K562 (cell line): ENCODE results near the gene SPOCK3. TPM values are rescaled to one million over a fixed set of nuclear protein-coding genes. Genes with fewer than 3 reads are reported as not detected.

Source experiments
- ATAC-seq: fragments of 200-7000 bp; cut with Tn5 transposase; 3 replicates; pipeline ENCODE4 v1.9.1; 2020; ENCODE audit warnings: moderate library complexity
- BruUV-seq: library from RNA; stranded (reverse); fragments of 400-500 nt; replicated peaks from 2 replicates; lab custom pipeline; 2021; lab: Mats Ljungman, UMichigan
- CTCF ChIA-PET: fragments of 300-600 bp; formaldehyde crosslinking; extraction: SDS; loops from one replicate; lab custom pipeline; 2021; ENCODE audit warnings: low intra/inter-chr PET ratio; lab: Yijun Ruan, JAX
- POLR2A ChIA-PET: fragments of 300-600, 350-650 bp; sonication (Branson Sonifier 250); formaldehyde crosslinking; extraction: SDS; loops from one replicate; lab custom pipeline; 2021; ENCODE audit warnings: antibody characterized with exemption, inconsistent platforms; lab: Yijun Ruan, JAX
- DNase-seq, 4 experiments: peaks; one replicate each; pipeline versions ENCODE4 v3.0.0 to v3.0.0-alpha.2; 2011 to 2018; ENCODE audit warnings: low spot score in 3 of 4, mixed read lengths in 3 of 4; ENCODE audit errors: extremely low read depth in 1 of 4
- FAIRE-seq: peaks from 2 replicates; lab custom pipeline; 2011; peaks lifted over from hg19 to GRCh38; lab: Jason Lieb, UNC
- H2AFZ ChIP-seq: 2 replicates; pipeline ENCODE4 v1.6.0; 2011; ENCODE audit warnings: low read depth, low read length, control low read depth, inconsistent platforms
- H3K27ac ChIP-seq: fragments of 200-600 bp; 3 replicates; pipeline ENCODE4 v1.8.0; 2011; ENCODE audit warnings: low read depth, mild to moderate bottlenecking, control low read depth, inconsistent platforms, low read length, moderate library complexity, mixed read lengths; ENCODE audit errors: extremely low read depth
- H3K27me3 ChIP-seq, 2 experiments: fragments of 300-600 bp in 1 of 2; 2 replicates in 1 of 2; 3 replicates in 1 of 2; pipeline versions ENCODE4 v1.6.0 to v1.8.0; 2011; ENCODE audit warnings: inconsistent platforms in 2 of 2, low read length in 2 of 2, mild to moderate bottlenecking in 1 of 2, mixed read lengths in 1 of 2, moderate library complexity in 1 of 2; ENCODE audit not compliant: control insufficient read depth in 2 of 2, insufficient read depth in 2 of 2
- H3K36me3 ChIP-seq: fragments of 300-600 bp; 3 replicates; pipeline ENCODE4 v1.8.0; 2011; ENCODE audit warnings: mild to moderate bottlenecking, low read length, inconsistent platforms; ENCODE audit not compliant: control insufficient read depth, insufficient read depth
- H3K4me1 ChIP-seq, 2 experiments: fragments of 200-600 bp in 1 of 2; replicated peaks in 1 of 2; 2 replicates in 1 of 2; 3 replicates in 1 of 2; pipeline versions ENCODE4 v1.5.1 to v1.8.0; 2011; ENCODE audit warnings: inconsistent platforms in 2 of 2, low read length in 2 of 2, mild to moderate bottlenecking in 1 of 2, mixed read lengths in 1 of 2, moderate library complexity in 1 of 2; ENCODE audit not compliant: control insufficient read depth in 2 of 2, insufficient read depth in 2 of 2
- H3K4me2 ChIP-seq: 2 replicates; pipeline ENCODE4 v1.6.1; 2011; ENCODE audit warnings: low read length, control low read depth, inconsistent platforms, mixed read lengths; ENCODE audit not compliant: insufficient read depth
- H3K4me3 ChIP-seq: fragments of 200-600 bp; sonication (generic), shearing (Covaris generic); 2 replicates; pipeline ENCODE4 v1.5.1; 2016; ENCODE audit warnings: control low read depth, inconsistent platforms
- H3K79me2 ChIP-seq: fragments of 200-600 bp; 3 replicates; pipeline ENCODE4 v1.8.0; 2011; ENCODE audit warnings: low read length, inconsistent platforms; ENCODE audit not compliant: control insufficient read depth, insufficient read depth
- H3K9ac ChIP-seq, 2 experiments: 2 replicates each; pipeline versions ENCODE4 v1.6.0 to v1.6.1; 2011; ENCODE audit warnings: low read depth in 2 of 2, low read length in 2 of 2, control low read depth in 1 of 2, inconsistent platforms in 1 of 2, mild to moderate bottlenecking in 1 of 2, mixed read lengths in 1 of 2; ENCODE audit not compliant: insufficient read depth in 1 of 2
- H3K9me1 ChIP-seq: one replicate; pipeline ENCODE4 v1.6.0; 2011; ENCODE audit warnings: inconsistent platforms, mild to moderate bottlenecking, low read length, moderate library complexity; ENCODE audit not compliant: control insufficient read depth, insufficient read depth
- H3K9me3 ChIP-seq: replicated peaks from 2 replicates; pipeline ENCODE4 v1.5.1; 2011; ENCODE audit warnings: low read depth, low read length, inconsistent platforms; ENCODE audit not compliant: control insufficient read depth, insufficient read depth
- H4K20me1 ChIP-seq: replicated peaks from 2 replicates; pipeline ENCODE4 v1.6.1; 2011; ENCODE audit warnings: low read length, inconsistent platforms, mixed read lengths; ENCODE audit not compliant: control insufficient read depth, insufficient read depth
- ATF7 ChIP-seq: fragments of 450-650 bp; IDR thresholded peaks from 2 replicates; pipeline ENCODE4 v1.7.1; 2014; ENCODE audit warnings: mild to moderate bottlenecking, moderate library complexity
- DIDO1 ChIP-seq: fragments of 450-650 bp; IDR thresholded peaks from 2 replicates; pipeline ENCODE4 v1.6.1; 2016; ENCODE audit warnings: low read depth, missing biosample characterization, missing genetic modification characterization
- E2F3 ChIP-seq: fragments of 250-450 bp; sonication (Bioruptor Pico); IDR thresholded peaks from 2 replicates; pipeline ENCODE4 v1.4.0; 2020; ENCODE audit warnings: mild to moderate bottlenecking
- KLF1 ChIP-seq: fragments of 450-650 bp; IDR thresholded peaks from 2 replicates; pipeline ENCODE4 v1.6.1; 2016; ENCODE audit warnings: missing genetic modification characterization, missing compliant biosample characterization
- NFE2 ChIP-seq: IDR thresholded peaks from 2 replicates; pipeline ENCODE4 v1.6.1; 2014; ENCODE audit warnings: antibody characterized with exemption, low read depth
- PHF8 ChIP-seq: fragments of 200-600 bp; sonication (generic); IDR thresholded peaks from 2 replicates; pipeline ENCODE4 v1.6.1; 2012; ENCODE audit warnings: mixed run types, mild to moderate bottlenecking, inconsistent platforms, low read length, moderate library complexity, borderline replicate concordance
- RBM17 ChIP-seq: fragments of 200-400 bp; formaldehyde crosslinking; IDR thresholded peaks from 2 replicates; pipeline ENCODE4 v1.6.1; 2017; ENCODE audit warnings: low read depth, mild to moderate bottlenecking, low read length, borderline replicate concordance
- RFX5 ChIP-seq: IDR thresholded peaks from 2 replicates; pipeline ENCODE4 v1.6.1; 2011; ENCODE audit warnings: low read depth, mild to moderate bottlenecking, improper control_type of control experiment, low read length
- SREBF2 ChIP-seq: sonication (generic); formaldehyde crosslinking; IDR thresholded peaks from 2 replicates; pipeline ENCODE4 v1.4.0; 2020; ENCODE audit warnings: mild to moderate bottlenecking, missing genetic modification reagents
- SRSF9 ChIP-seq: fragments of 200-400 bp; formaldehyde crosslinking; IDR thresholded peaks from 2 replicates; pipeline ENCODE4 v1.6.1; 2017; ENCODE audit warnings: low read depth, low read length, borderline replicate concordance
- UBTF ChIP-seq, 2 experiments: IDR thresholded peaks; 2 replicates each; pipeline ENCODE4 v1.6.1; 2012; ENCODE audit warnings: improper control_type of control experiment in 2 of 2, low read depth in 2 of 2, low read length in 2 of 2, borderline replicate concordance in 1 of 2
- ZNF197 ChIP-seq: fragments of 200-800 bp; sonication (Bioruptor generic); IDR thresholded peaks from 2 replicates; pipeline ENCODE4 v1.6.1; 2016; ENCODE audit warnings: low read depth, missing genetic modification characterization, missing compliant biosample characterization
- ZNF232 ChIP-seq: sonication (generic); formaldehyde crosslinking; IDR thresholded peaks from 2 replicates; pipeline ENCODE4 v1.8.0; 2022; ENCODE audit warnings: mild to moderate bottlenecking, missing genetic modification reagents
- WGBS: fragments of 100-300 bp; shearing (Covaris generic); methylation state at CpG from one replicate; pipeline ENCODE4 v1.1.6; 2016; ENCODE audit warnings: low coverage, mixed read lengths; ENCODE audit not compliant: insufficient coverage; ENCODE audit errors: missing lambda C conversion rate; 5-methylcytosine and 5-hydroxymethylcytosine counted together
- in situ Hi-C: fragments of 300-500 bp; cut with MboI; formaldehyde crosslinking; loops from 4 replicates; pipeline ENCODE4 v1.15.0; 2018; ENCODE audit warnings: inconsistent platforms, mixed read lengths
- intact Hi-C: fragments of 100-400 bp; cut with micrococcal nuclease; formaldehyde crosslinking; loops from 2 replicates; pipeline ENCODE4 v1.14.2; 2022
- polyA plus RNA-seq, 8 experiments: library from polyadenylated mRNA; depleted of rRNA in 4 of 8; stranded (reverse) in 5 of 8; unstranded in 3 of 8; fragments of >200 nt; fragmentation: Nextera tagmentation in 2 of 8; fragmentation: Illumina TruSeq in 1 of 8; extraction: Ambion mirVana in 2 of 8; extraction: Trizol in 1 of 8; gene quantifications; 2 replicates each; pipeline versions ENCODE4 v1.2.1 to v1.2.3, GENCODE V29; 2011 to 2014; ENCODE audit warnings: inconsistent platforms in 1 of 8, missing spikeins in 1 of 8
- total RNA-seq, 7 experiments: library from RNA; depleted of rRNA in 6 of 7; stranded (reverse); fragments of >200 nt in 6 of 7; fragmentation: Illumina TruSeq in 2 of 7; extraction: Trizol in 2 of 7; gene quantifications; 2 replicates each; pipeline versions ENCODE4 v1.2.1 to v1.2.3, GENCODE V29; 2011 to 2021; ENCODE audit warnings: low replicate concordance in 1 of 7
- TF ChIP-seq, protein P1 (sequence below): fragments of 250-450 bp; sonication (Bioruptor Pico); IDR thresholded peaks from 2 replicates; pipeline ENCODE4 v1.4.0; 2020; ENCODE audit warnings: borderline replicate concordance
- TF ChIP-seq, protein P2 (sequence below): fragments of 250-450 bp; sonication (Bioruptor Pico); IDR thresholded peaks from 2 replicates; pipeline ENCODE4 v1.5.0; 2021; ENCODE audit warnings: mild to moderate bottlenecking, moderate library complexity

Gene SPOCK3
- total and polyA plus RNA-seq, 9 of the 15 experiments (the other 6 are each of a cell fraction or from before 2014, with no cell fraction given), result not detected

DNA sequence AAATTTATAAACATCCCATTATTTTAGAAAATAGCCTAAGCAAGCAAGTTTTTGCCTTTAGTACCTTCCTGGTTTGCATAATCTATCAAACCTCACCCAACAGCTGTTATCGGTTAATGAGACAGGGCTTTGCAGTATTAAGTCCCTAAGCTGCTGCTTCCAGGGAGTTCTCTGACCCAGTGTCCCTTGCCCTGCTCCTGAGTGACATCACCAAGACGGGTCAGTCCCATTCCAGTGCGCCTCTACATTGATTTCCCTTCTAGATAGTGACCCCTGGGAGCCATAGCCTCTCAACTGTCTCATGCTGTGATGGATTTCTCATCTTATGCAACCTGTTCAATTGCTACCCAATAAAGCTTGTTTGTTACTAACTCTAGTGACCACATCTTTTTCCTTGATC, 410.4 kb downstream of the SPOCK3 start:
- no peaks in the 10 kb centered on the region for H3K9me1 ChIP-seq
- intact Hi-C loops, result no loop called here
- POLR2A ChIA-PET, result no interaction called here
- in situ Hi-C loops, result no loop called here
- DNase-seq, result no peak
- CTCF ChIA-PET, result no interaction called here
- H3K9me3 ChIP-seq, result no peaks in the 10 kb centered on the region
- H3K79me2 ChIP-seq, result no peaks in the 10 kb centered on the region
- FAIRE-seq, result no peak
- H3K4me2 ChIP-seq, result no peak overlapping the region
- no peak overlapping the region for H2AFZ ChIP-seq
- H3K36me3 ChIP-seq, result no peaks in the 10 kb centered on the region
- H3K9ac ChIP-seq, result no peak overlapping the region
- ATAC-seq, result no peak
- H4K20me1 ChIP-seq, result no peaks in the 10 kb centered on the region
- BruUV-seq, result no TSS peak
- no peaks in the 10 kb centered on the region for H3K27me3 ChIP-seq
- H3K4me3 ChIP-seq, result no peak overlapping the region
- WGBS, result 3% methylated on average over 3 of the region's 3 CpGs
- TF ChIP-seq NFE2 (no peak), ATF7 (no peak), ZNF232 (CRISPR knock-in tag) (no peak), SREBF2 (no peak), PHF8 (no peak), UBTF (IDR thresholded peaks at IDR 0.05; ENCODE audit: borderline replicate concordance in 1 of 2, low read depth in 2 of 2, low read length in 2 of 2) (no peak), E2F3 (CRISPR knock-in tag) (no peak), RFX5 (no peak), KLF1 (no peak), RBM17 (no peak), ZNF197 (CRISPR knock-in tag) (no peak), DIDO1 (no peak), SRSF9 (no peak)
- TF ChIP-seq, protein P1, sequence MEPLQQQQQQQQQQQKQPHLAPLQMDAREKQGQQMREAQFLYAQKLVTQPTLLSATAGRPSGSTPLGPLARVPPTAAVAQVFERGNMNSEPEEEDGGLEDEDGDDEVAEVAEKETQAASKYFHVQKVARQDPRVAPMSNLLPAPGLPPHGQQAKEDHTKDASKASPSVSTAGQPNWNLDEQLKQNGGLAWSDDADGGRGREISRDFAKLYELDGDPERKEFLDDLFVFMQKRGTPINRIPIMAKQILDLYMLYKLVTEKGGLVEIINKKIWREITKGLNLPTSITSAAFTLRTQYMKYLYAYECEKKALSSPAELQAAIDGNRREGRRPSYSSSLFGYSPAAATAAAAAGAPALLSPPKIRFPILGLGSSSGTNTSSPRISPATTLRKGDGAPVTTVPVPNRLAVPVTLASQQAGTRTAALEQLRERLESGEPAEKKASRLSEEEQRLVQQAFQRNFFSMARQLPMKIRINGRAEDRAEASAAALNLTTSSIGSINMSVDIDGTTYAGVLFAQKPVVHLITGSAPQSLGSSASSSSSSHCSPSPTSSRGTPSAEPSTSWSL, result no peak
- TF ChIP-seq, protein P2, sequence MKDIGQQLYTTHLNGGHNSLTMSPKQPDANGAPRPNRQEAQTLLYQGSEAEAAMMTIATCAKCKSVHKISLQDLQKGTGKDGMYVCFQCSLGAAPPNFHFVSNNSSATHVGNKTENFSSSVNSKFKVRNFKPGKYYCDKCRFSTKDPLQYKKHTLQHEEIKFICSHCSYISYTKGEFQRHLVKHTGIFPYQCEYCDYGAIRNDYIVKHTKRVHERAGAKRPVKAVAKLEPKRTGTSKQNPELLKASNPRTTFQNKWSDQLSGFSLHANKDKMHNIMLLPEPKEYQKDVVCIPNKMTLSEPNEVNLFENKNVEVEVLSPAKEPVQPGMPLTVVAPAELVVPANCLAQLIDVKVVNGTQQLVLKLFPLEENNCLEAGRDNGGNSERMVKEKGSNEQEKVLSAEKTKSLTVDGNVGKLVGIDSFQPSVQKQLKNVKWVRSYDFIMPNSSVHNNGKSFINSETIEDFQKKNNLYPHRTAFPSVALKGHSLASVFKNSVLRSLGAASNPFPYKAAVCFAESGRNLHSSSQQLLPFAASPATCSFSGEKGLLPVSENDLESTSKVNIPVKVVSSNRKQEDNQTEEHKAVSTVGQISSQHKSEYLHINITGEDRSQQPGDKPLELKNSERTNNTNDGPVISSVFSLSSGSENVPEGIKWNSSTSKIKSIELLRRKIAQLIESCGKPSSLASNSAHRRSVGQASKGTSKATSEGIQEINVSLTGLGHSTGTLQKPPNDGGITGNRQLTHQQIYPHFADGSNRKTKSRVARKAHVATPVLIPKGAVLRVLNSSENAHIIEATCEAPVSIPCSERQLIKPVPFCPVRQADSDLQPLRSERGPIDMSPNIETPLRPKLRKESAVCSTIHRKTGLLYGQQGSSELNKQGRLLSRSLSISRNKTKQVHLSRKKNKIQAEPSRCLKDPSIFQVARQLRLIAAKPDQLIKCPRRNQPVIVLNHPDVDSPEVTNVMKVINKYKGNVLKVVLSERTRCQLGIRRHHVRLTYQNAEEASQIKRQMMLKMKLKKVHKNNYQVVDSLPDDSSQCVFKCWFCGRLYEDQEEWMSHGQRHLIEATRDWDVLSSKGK (CRISPR knock-in tag), result no peak
- H3K4me1 ChIP-seq, result no peaks in the 10 kb centered on the region
- H3K27ac ChIP-seq, result no peak overlapping the region
